Brain microvascular endothelial cell (primary cell): Measurements from ENCODE around the gene SDK1.

ENCODE experiments used
- DNase-seq: peaks from one replicate; pipeline ENCODE4 v3.0.0-alpha.2; 2020
- H3K27ac ChIP-seq: fragments of 250-450 bp; sonication (Bioruptor Pico); 2 replicates; pipeline ENCODE4 v1.5.1; 2020; ENCODE audit warnings: mild to moderate bottlenecking, moderate library complexity
- H3K27me3 ChIP-seq: fragments of 250-450 bp; sonication (Bioruptor Pico); replicated peaks from 2 replicates; pipeline ENCODE4 v1.5.1; 2020; ENCODE audit warnings: mild to moderate bottlenecking
- H3K36me3 ChIP-seq: fragments of 250-450 bp; sonication (Bioruptor Pico); replicated peaks from 2 replicates; pipeline ENCODE4 v1.5.1; 2020; ENCODE audit warnings: mild to moderate bottlenecking
- H3K4me3 ChIP-seq: 2 replicates; pipeline ENCODE4 v1.5.1; 2011; ENCODE audit warnings: low read depth, mild to moderate bottlenecking, control low read depth, low read length, moderate library complexity
- in situ Hi-C: cut with HindIII; loops from 2 replicates; pipeline ENCODE4 v1.10.0; 2017; ENCODE audit warnings: low sequenced_read_pairs, low pct_ligation_motif_present
- TF ChIP-seq, protein P1 (sequence below): IDR thresholded peaks from 2 replicates; pipeline ENCODE4 v1.5.1; 2011; ENCODE audit warnings: low read depth, mild to moderate bottlenecking, moderate library complexity, low read length, control low read depth, inconsistent platforms; ENCODE audit errors: missing control alignments

The SDK1 gene

DNA sequence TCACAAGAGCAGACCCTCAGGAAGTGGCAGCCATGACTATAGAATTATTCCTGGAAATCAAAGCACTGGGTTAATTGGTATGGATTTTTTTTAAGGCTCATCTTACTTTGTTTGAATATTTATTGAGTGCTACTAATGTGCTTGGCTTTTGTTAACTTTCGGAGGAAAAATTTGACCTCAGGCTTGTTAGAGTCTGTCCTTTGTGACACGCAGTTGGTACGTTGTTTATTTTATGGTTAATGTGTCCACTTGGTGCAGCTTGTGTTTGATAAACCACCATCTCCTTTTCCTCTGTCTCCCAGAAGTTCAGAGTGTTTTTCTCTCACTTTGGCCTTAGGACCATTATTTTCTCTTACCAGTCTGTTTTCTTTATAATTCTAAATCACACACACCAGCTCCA lies 268.6 kb downstream of the SDK1 start:
- H3K27me3 ChIP-seq: no peaks in the 10 kb centered on the region
- H3K36me3 ChIP-seq: no peaks in the 10 kb centered on the region
- H3K27ac ChIP-seq: no peak overlapping the region
- in situ Hi-C loops: no loop called here
- DNase-seq: no peak
- H3K4me3 ChIP-seq: no peak overlapping the region
- TF ChIP-seq, protein P1, sequence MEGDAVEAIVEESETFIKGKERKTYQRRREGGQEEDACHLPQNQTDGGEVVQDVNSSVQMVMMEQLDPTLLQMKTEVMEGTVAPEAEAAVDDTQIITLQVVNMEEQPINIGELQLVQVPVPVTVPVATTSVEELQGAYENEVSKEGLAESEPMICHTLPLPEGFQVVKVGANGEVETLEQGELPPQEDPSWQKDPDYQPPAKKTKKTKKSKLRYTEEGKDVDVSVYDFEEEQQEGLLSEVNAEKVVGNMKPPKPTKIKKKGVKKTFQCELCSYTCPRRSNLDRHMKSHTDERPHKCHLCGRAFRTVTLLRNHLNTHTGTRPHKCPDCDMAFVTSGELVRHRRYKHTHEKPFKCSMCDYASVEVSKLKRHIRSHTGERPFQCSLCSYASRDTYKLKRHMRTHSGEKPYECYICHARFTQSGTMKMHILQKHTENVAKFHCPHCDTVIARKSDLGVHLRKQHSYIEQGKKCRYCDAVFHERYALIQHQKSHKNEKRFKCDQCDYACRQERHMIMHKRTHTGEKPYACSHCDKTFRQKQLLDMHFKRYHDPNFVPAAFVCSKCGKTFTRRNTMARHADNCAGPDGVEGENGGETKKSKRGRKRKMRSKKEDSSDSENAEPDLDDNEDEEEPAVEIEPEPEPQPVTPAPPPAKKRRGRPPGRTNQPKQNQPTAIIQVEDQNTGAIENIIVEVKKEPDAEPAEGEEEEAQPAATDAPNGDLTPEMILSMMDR: no peak

DNA sequence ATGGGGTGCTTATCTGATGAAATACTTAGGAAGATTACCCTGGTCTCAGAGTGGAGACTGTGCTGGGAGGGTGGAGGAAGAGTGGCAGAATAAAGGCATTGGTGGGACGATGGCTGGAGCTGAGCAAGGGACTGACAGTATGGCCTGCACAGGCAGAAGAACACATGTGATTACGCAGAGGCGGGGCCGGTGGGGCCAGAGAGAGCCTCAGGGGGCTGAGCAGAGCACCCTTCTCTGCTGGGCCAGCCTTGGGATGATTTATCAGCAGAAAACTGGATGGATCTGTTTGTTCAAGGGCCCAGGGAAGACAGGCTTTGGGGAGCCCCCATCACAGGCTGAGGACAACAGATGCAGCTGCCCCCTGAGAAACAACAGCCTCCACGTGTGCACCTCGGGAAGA lies 272.1 kb downstream of the SDK1 start:
- in situ Hi-C loops: no loop called here
- Histone ChIP-seq H3K27me3 (no peaks in the 10 kb centered on the region), H3K36me3 (no peaks in the 10 kb centered on the region), H3K27ac (no peak overlapping the region), H3K4me3 (no peak overlapping the region)
- no peak for DNase-seq
- TF ChIP-seq, protein P1: no peak

DNA sequence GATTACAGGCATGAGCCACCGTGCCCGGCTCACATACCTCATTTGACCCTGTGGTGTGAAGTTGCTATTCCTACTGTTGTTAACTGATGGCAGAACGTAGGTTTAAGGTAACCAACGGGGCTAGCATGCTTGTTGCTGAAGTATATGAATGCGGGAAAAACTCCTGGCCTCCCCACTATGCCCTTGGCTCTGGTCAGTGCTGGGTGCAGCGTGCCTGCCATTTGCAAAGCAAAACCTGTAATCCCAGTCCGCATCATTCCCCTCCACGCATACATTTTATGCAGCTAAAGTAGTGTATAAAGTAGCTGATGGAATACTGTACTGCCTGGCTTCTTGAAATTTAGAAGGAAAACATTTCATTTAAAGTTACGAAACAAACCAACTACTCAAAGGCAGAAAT lies 273.3 kb downstream of the SDK1 start:
- no peak for DNase-seq
- TF ChIP-seq, protein P1: no peak
- Histone ChIP-seq H3K27me3 (no peaks in the 10 kb centered on the region), H3K4me3 (no peak overlapping the region), H3K36me3 (no peaks in the 10 kb centered on the region), H3K27ac (no peak overlapping the region)
- in situ Hi-C loops: no loop called here

DNA sequence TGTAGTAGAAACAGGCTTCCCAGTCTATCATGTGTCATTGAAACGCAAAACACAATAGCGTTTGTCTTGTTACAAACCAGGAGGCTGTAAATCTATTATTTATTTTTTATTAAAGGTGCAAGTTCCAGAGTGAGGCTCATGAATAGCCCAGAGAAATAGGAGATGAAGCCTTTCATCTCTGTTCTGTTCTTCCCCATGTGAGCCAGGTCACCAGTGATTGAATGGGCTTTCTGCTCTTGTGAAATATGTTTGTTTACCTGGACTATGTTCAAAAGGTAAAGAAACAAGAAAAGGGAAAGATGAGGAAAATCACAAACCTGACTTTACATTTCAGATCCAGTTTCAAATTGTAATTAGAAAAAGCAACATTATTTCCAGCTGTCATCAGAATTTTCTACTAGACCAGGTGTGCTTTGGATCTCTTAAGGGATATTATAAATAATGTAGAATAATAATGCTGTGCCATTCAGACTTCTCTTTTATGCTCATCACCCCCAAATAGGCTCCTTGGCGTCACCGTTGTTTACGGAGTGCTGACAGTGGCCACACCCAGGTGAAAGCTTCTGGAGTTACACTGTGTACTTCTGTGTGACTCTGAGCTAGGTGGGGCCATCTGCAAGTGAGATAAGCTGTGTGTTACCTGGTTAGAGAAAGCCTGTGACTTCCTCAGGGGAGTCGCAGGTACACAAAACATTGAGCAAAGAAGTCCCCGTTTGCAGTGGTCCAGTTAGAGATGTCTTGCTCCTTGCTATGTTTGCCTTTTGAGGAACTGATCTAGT lies 274.9 kb downstream of the SDK1 start:
- in situ Hi-C loops: no loop called here
- no peak for DNase-seq
- Histone ChIP-seq H3K36me3 (no peaks in the 10 kb centered on the region), H3K4me3 (no peak overlapping the region), H3K27ac (no peak overlapping the region), H3K27me3 (no peaks in the 10 kb centered on the region)
- TF ChIP-seq, protein P1: no peak

GRCh38 chr7:3578399-3578798 lies 277.3 kb downstream of the SDK1 start:
- Histone ChIP-seq H3K4me3 (no peak overlapping the region), H3K27ac (no peak overlapping the region), H3K36me3 (no peaks in the 10 kb centered on the region), H3K27me3 (no peaks in the 10 kb centered on the region)
- no peak for DNase-seq
- TF ChIP-seq, protein P1: no peak
- in situ Hi-C loops: no loop called here
